ENCODE measurements around the gene PLA2G2D. TPM values are rescaled to one million over a fixed set of nuclear protein-coding genes. Genes with fewer than 3 reads are reported as not detected.

PLA2G2D gene
- total RNA-seq, 1 experiment from 2014 or later, result not detected

- in situ Hi-C loops (cut with HindIII; ENCODE audit: low pct_unique_long_range_greater_than_20kb, low sequenced_read_pairs), result no loop called here
- DNase-seq (ENCODE audit: low read depth), result no peak
Measured at GRCh38 chr1:20078711-20079110, 40.6 kb downstream of the PLA2G2D start.

- in situ Hi-C loops (cut with HindIII; ENCODE audit: low pct_unique_long_range_greater_than_20kb, low sequenced_read_pairs), result no loop called here
- no peak for DNase-seq (ENCODE audit: low read depth)
Measured at GRCh38 chr1:20078171-20078651, 41.1 kb downstream of the PLA2G2D start.

GRCh38 chr1:20076710-20077461 lies 42.5 kb downstream of the PLA2G2D start:
- in situ Hi-C loops (cut with HindIII; ENCODE audit: low pct_unique_long_range_greater_than_20kb, low sequenced_read_pairs), result no loop called here
- no peak for DNase-seq (ENCODE audit: low read depth)

- in situ Hi-C loops (cut with HindIII; ENCODE audit: low pct_unique_long_range_greater_than_20kb, low sequenced_read_pairs), result no loop called here
- no peak for DNase-seq (ENCODE audit: low read depth)
Measured at GRCh38 chr1:20076223-20076622, 43.1 kb downstream of the PLA2G2D start.

GRCh38 chr1:20075345-20075744 lies 44.0 kb downstream of the PLA2G2D start:
- DNase-seq (ENCODE audit: low read depth), result no peak
- in situ Hi-C loops (cut with HindIII; ENCODE audit: low pct_unique_long_range_greater_than_20kb, low sequenced_read_pairs), result no loop called here

GRCh38 chr1:20074725-20075171 lies 44.6 kb downstream of the PLA2G2D start:
- in situ Hi-C loops (cut with HindIII; ENCODE audit: low pct_unique_long_range_greater_than_20kb, low sequenced_read_pairs), result no loop called here
- DNase-seq (ENCODE audit: low read depth), result no peak

- no peak for DNase-seq (ENCODE audit: low read depth)
- in situ Hi-C loops (cut with HindIII; ENCODE audit: low pct_unique_long_range_greater_than_20kb, low sequenced_read_pairs), result no loop called here
Measured at GRCh38 chr1:20074055-20074724, 45.1 kb downstream of the PLA2G2D start.

GRCh38 chr1:20073256-20073655 lies 46.1 kb downstream of the PLA2G2D start:
- no peak for DNase-seq (ENCODE audit: low read depth)
- in situ Hi-C loops (cut with HindIII; ENCODE audit: low pct_unique_long_range_greater_than_20kb, low sequenced_read_pairs), result no loop called here

GRCh38 chr1:20072771-20073170 lies 46.6 kb downstream of the PLA2G2D start:
- DNase-seq (ENCODE audit: low read depth), result no peak
- in situ Hi-C loops (cut with HindIII; ENCODE audit: low pct_unique_long_range_greater_than_20kb, low sequenced_read_pairs), result no loop called here

- in situ Hi-C loops (cut with HindIII; ENCODE audit: low pct_unique_long_range_greater_than_20kb, low sequenced_read_pairs), result no loop called here
- DNase-seq (ENCODE audit: low read depth), result no peak
Measured at GRCh38 chr1:20071416-20071815, 47.9 kb downstream of the PLA2G2D start.

- in situ Hi-C loops (cut with HindIII; ENCODE audit: low pct_unique_long_range_greater_than_20kb, low sequenced_read_pairs), result no loop called here
- no peak for DNase-seq (ENCODE audit: low read depth)
Measured at GRCh38 chr1:20070357-20070756, 49.0 kb downstream of the PLA2G2D start.

GRCh38 chr1:20069874-20070273 lies 49.5 kb downstream of the PLA2G2D start, which contains the start of gene PLA2G5:
Gene PLA2G5 (plus strand): TSS chr1:20070194. CDS start chr1:20084831, 14,637 bp downstream.
- in situ Hi-C loops (cut with HindIII; ENCODE audit: low pct_unique_long_range_greater_than_20kb, low sequenced_read_pairs), result no loop called here
- no peak for DNase-seq (ENCODE audit: low read depth)

GRCh38 chr1:20068722-20069121 lies 50.6 kb downstream of the PLA2G2D start:
- in situ Hi-C loops (cut with HindIII; ENCODE audit: low pct_unique_long_range_greater_than_20kb, low sequenced_read_pairs), result no loop called here

GRCh38 chr1:20063861-20064292 lies 55.5 kb downstream of the PLA2G2D start:
- in situ Hi-C loops (cut with HindIII; ENCODE audit: low pct_unique_long_range_greater_than_20kb, low sequenced_read_pairs), result no loop called here
- DNase-seq (ENCODE audit: low read depth), result no peak

More at GRCh38 chr1:20068722-20069121, 50.6 kb downstream of the PLA2G2D start:
- DNase-seq (ENCODE audit: low read depth), result no peak

Other genes with a start within 250 kb of the PLA2G2D start
- 2.5 and 4.9 TPM in 2 replicates for gene OTUD3, start 237.1 kb downstream of the PLA2G2D start, total RNA-seq (2014; rRNA removed; shearing (Covaris generic); ENCODE audit: low replicate concordance)
- gene PLA2G2E, start 195.9 kb downstream of the PLA2G2D start, total RNA-seq (2014; rRNA removed; shearing (Covaris generic); ENCODE audit: low replicate concordance), result not detected in 2 replicates
- gene PLA2G2A, start 139.9 kb downstream of the PLA2G2D start, total RNA-seq (2014; rRNA removed; shearing (Covaris generic); ENCODE audit: low replicate concordance), result not detected in 2 replicates
- not detected in 2 replicates for gene PLA2G5, start 49.3 kb downstream of the PLA2G2D start, total RNA-seq (2014; rRNA removed; shearing (Covaris generic); ENCODE audit: low replicate concordance)
- not detected in 2 replicates for gene PLA2G2F, start 19.8 kb upstream of the PLA2G2D start, total RNA-seq (2014; rRNA removed; shearing (Covaris generic); ENCODE audit: low replicate concordance)
- not detected in 2 replicates for gene UBXN10, start 66.6 kb upstream of the PLA2G2D start, total RNA-seq (2014; rRNA removed; shearing (Covaris generic); ENCODE audit: low replicate concordance)
- not detected in 2 replicates for gene PLA2G2C, start 67.0 kb upstream of the PLA2G2D start, total RNA-seq (2014; rRNA removed; shearing (Covaris generic); ENCODE audit: low replicate concordance)
- gene VWA5B1, start 171.3 kb upstream of the PLA2G2D start, total RNA-seq (2014; rRNA removed; shearing (Covaris generic); ENCODE audit: low replicate concordance), result not detected in 2 replicates